Colon (tissue), 2 donors: ENCODE data around the gene TAS2R31.

Experiments
- FAIRE-seq: peaks from 2 replicates; lab custom pipeline; 2012; peaks lifted over from hg19 to GRCh38; lab: Jason Lieb, UNC
- donor health status: control.
- donor health status: control.

TAS2R31 gene

DNA sequence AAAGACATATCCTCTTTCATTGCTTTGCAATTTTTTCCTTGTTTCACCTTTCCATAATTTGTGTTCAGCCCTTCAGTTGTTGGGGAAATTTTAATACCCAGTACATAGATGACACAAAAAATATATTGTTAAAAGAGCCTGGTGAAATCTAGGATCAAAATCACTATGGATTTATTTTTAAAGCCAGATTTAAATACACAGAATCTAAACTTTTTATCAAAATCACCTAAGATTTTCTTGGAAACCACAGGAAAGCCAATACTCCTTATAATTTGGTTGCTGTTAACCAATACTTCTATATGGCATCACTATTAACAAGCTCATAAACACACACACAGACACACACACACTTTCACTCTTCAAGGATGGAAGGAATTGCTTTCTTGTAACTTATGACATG lies 33.0 kb downstream of the TAS2R31 start, which contains the start of gene TAS2R20:
Gene TAS2R20 (minus strand): TSS at position 101 of the 400 bp plus-strand sequence. CDS start 429 bp downstream, outside the sequence.
- no peak for FAIRE-seq

DNA sequence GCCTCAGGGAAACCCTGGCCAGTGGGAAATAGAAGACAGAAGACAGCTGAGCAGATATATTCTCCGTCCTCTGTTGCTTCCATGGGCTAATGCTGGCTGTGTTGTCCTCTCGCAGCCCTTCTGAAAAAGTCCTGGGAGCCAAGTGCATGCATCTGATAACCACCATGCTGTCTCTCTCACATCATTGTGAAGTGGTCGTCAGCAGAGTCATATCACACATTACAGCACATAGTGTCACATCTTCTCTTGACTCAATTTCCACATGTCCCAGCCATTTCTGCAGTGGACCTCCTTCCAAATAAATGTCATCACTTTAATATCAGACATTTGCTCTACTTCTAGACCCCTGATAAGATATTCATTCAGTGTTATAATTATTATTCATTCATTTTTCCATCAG lies 36.9 kb downstream of the TAS2R31 start:
- FAIRE-seq = no peak

DNA sequence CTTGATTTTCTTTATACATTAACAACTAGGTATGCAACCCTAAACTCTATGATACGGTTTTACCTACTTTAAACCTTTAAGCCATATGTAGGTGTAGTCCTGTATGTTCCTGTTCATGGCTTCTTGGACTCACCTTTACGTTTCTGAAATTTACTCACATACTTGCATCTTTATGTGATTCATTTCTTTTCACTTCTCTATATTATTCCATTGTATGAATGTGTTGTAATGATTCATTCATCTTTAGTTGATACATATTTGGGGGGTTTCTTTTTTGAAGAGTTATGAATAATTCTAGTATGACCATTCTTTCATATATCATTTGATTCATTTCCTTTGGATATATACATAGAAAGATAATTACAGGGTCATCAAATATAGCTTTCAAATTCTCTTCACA lies 42.1 kb downstream of the TAS2R31 start:
- FAIRE-seq = no peak

DNA sequence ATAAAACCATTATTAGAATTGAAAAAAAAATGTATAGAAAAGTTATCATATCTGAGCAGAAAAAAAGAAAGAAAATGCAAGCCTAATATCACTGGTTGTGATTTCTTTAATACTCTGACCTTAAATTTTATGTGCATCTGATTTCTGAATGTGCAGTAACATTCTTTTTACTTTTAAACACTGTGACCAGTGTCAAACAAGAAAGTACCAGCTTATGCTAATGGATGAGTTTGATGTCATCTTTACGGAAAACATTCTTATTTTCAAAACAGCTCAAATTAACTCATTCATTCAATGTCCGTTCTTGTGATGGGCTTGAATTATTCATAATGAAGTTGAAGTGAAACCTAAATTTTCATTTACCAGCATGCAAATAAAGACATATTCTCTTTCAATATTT lies 44.4 kb downstream of the TAS2R31 start, which contains the start of gene TAS2R50:
Gene TAS2R50 (minus strand): TSS at position 101 of the 400 bp plus-strand sequence. CDS start 52 bp downstream, at position 49.
- no peak for FAIRE-seq

DNA sequence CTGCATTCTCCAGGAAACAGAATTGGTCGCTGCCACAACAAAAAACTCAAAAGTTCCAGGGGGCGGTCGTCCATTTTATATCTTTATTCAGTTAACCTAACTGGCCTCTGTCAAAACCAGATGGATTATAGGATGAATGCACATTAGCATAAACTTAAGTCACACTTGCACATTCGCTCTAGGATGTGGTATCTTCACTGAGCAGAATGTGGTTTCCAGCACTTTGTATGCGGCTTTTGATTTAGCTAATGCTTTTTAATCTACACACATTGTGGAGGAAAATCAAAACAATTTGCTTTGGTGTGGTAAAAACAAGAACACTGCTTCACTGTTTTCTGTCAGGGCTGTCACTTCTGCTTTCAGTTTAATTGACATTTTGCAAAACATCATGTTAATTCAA lies 49.0 kb downstream of the TAS2R31 start:
- no peak for FAIRE-seq
